H1 (cell line): Measurements from ENCODE around the gene GRID1. TPM values are rescaled to one million over a fixed set of nuclear protein-coding genes. Genes with fewer than 3 reads are reported as not detected.

Experiments
- CTCF ChIA-PET: fragments of 300-600 bp; sonication (Branson Sonifier 250); formaldehyde crosslinking; loops from one replicate; lab custom pipeline; 2021; ENCODE audit not compliant: partially characterized antibody; lab: Charles Lee
- POLR2A ChIA-PET: fragments of 300-600 bp; sonication (Branson Sonifier 250); formaldehyde crosslinking; loops from one replicate; lab custom pipeline; 2021; ENCODE audit warnings: inconsistent platforms; ENCODE audit not compliant: partially characterized antibody; lab: Charles Lee
- DNase-seq, 2 experiments: peaks; one replicate each; pipeline versions ENCODE4 v3.0.0 to v3.0.0-alpha.2; 2010 to 2022; ENCODE audit warnings: low spot score in 2 of 2, low read depth in 1 of 2, mixed read lengths in 1 of 2
- FAIRE-seq: peaks from 2 replicates; lab custom pipeline; 2011; peaks lifted over from hg19 to GRCh38; lab: Jason Lieb, UNC
- H2AFZ ChIP-seq: 2 replicates; pipeline ENCODE4 v1.8.1; 2012; ENCODE audit warnings: low read length, inconsistent platforms
- H2AK5ac ChIP-seq: 2 replicates; pipeline ENCODE4 v1.6.1; 2013; ENCODE audit warnings: low read depth, low read length
- H2BK120ac ChIP-seq: replicated peaks from 2 replicates; pipeline ENCODE3; 2013; ENCODE audit warnings: low read depth, low read length, inconsistent platforms
- H2BK12ac ChIP-seq: 2 replicates; pipeline ENCODE4 v1.6.1; 2013; ENCODE audit warnings: low read depth, low read length
- H2BK15ac ChIP-seq: 2 replicates; pipeline ENCODE4 v1.6.1; 2013; ENCODE audit warnings: low read length
- H2BK20ac ChIP-seq: 2 replicates; pipeline ENCODE4 v1.6.1; 2013; ENCODE audit warnings: low read length
- H2BK5ac ChIP-seq: 2 replicates; pipeline ENCODE4 v1.6.1; 2013; ENCODE audit warnings: low read depth, low read length
- H3K14ac ChIP-seq: 2 replicates; pipeline ENCODE4 v1.6.1; 2013; ENCODE audit warnings: inconsistent platforms; ENCODE audit not compliant: insufficient read length
- H3K18ac ChIP-seq: 2 replicates; pipeline ENCODE4 v1.6.1; 2013; ENCODE audit warnings: low read length; ENCODE audit errors: extremely low read depth
- H3K23ac ChIP-seq: 2 replicates; pipeline ENCODE4 v1.6.1; 2013; ENCODE audit warnings: inconsistent platforms; ENCODE audit not compliant: insufficient read length
- H3K23me2 ChIP-seq: 2 replicates; pipeline ENCODE4 v1.6.1; 2013; ENCODE audit warnings: low read depth, low read length
- H3K27ac ChIP-seq: 2 replicates; pipeline ENCODE4 v1.6.1; 2011; ENCODE audit warnings: low read depth, low read length, inconsistent platforms
- H3K27me3 ChIP-seq, 4 experiments: replicated peaks in 1 of 4; 1 replicate in 1 of 4; 2 replicates in 3 of 4; pipeline versions ENCODE4 v1.6.1 to v1.8.1; 2011 to 2013; ENCODE audit warnings: low read length in 3 of 4, mild to moderate bottlenecking in 3 of 4, inconsistent platforms in 2 of 4, mixed read lengths in 2 of 4, moderate library complexity in 1 of 4; ENCODE audit not compliant: control insufficient read depth in 3 of 4, insufficient read depth in 3 of 4; ENCODE audit errors: extremely low read depth in 1 of 4
- H3K36me3 ChIP-seq, 4 experiments: 2 replicates each; pipeline versions ENCODE4 v1.6.1 to v1.8.1; 2011 to 2013; ENCODE audit warnings: mild to moderate bottlenecking in 4 of 4, low read length in 3 of 4, moderate library complexity in 2 of 4, control low read depth in 1 of 4, inconsistent platforms in 1 of 4; ENCODE audit not compliant: insufficient read depth in 4 of 4, control insufficient read depth in 2 of 4
- H3K4ac ChIP-seq: replicated peaks from 2 replicates; pipeline ENCODE3; 2013; ENCODE audit warnings: low read length, low read depth, mixed read lengths, inconsistent platforms; ENCODE audit not compliant: insufficient read length
- H3K4me1 ChIP-seq, 4 experiments: replicated peaks in 1 of 4; 1 replicate in 1 of 4; 2 replicates in 3 of 4; pipeline versions ENCODE4 v1.6.1 to v1.8.1; 2011 to 2013; ENCODE audit warnings: low read length in 3 of 4, inconsistent platforms in 2 of 4, mixed read lengths in 1 of 4; ENCODE audit not compliant: insufficient read depth in 4 of 4, control insufficient read depth in 3 of 4
- H3K4me2 ChIP-seq, 2 experiments: 2 replicates each; pipeline versions ENCODE4 v1.6.1 to v1.8.1; 2011 to 2013; ENCODE audit warnings: low read depth in 2 of 2, low read length in 2 of 2, control low read depth in 1 of 2, inconsistent platforms in 1 of 2, mild to moderate bottlenecking in 1 of 2; ENCODE audit not compliant: insufficient read depth in 1 of 2
- H3K4me3 ChIP-seq, 4 experiments: fragments of 200-600, 300-600 bp in 1 of 4; sonication (generic), shearing (Covaris generic), sonication (Bioruptor Twin) in 1 of 4; 2 replicates each; pipeline versions ENCODE4 v1.5.1 to v1.8.1; 2011 to 2016; ENCODE audit warnings: low read length in 4 of 4, low read depth in 3 of 4, control low read depth in 2 of 4, inconsistent platforms in 2 of 4, mild to moderate bottlenecking in 2 of 4, mixed read lengths in 1 of 4, moderate library complexity in 1 of 4; ENCODE audit not compliant: insufficient read depth in 2 of 4; ENCODE audit errors: extremely low read depth in 1 of 4
- H3K56ac ChIP-seq: replicated peaks from 2 replicates; pipeline ENCODE3; 2013; ENCODE audit warnings: low read depth, mild to moderate bottlenecking, mixed read lengths, low read length, inconsistent platforms; ENCODE audit not compliant: insufficient read length
- H3K79me1 ChIP-seq: 2 replicates; pipeline ENCODE4 v1.6.1; 2013; ENCODE audit warnings: low read depth, low read length, control low read depth
- H3K79me2 ChIP-seq, 2 experiments: 2 replicates each; pipeline versions ENCODE4 v1.6.1 to v1.8.1; 2012 to 2013; ENCODE audit warnings: low read length in 2 of 2, mild to moderate bottlenecking in 2 of 2, inconsistent platforms in 1 of 2; ENCODE audit not compliant: insufficient read depth in 2 of 2, control insufficient read depth in 1 of 2
- H3K9ac ChIP-seq, 4 experiments: replicated peaks in 1 of 4; 1 replicate in 1 of 4; 2 replicates in 3 of 4; pipeline versions ENCODE4 v1.6.1 to v1.8.1; 2011 to 2013; ENCODE audit warnings: low read depth in 3 of 4, low read length in 3 of 4, control low read depth in 2 of 4, mild to moderate bottlenecking in 2 of 4, moderate library complexity in 2 of 4, inconsistent platforms in 1 of 4; ENCODE audit errors: extremely low read depth in 1 of 4
- H3K9me3 ChIP-seq, 2 experiments: 2 replicates each; pipeline versions ENCODE4 v1.6.1 to v1.8.1; 2012 to 2013; ENCODE audit warnings: mild to moderate bottlenecking in 2 of 2, moderate library complexity in 2 of 2, control low read depth in 1 of 2, inconsistent platforms in 1 of 2, low read depth in 1 of 2, low read length in 1 of 2, mixed read lengths in 1 of 2; ENCODE audit not compliant: insufficient read depth in 2 of 2
- H4K20me1 ChIP-seq, 2 experiments: replicated peaks in 1 of 2; 2 replicates each; pipeline versions ENCODE3 to v1.8.1; 2011 to 2013; ENCODE audit warnings: inconsistent platforms in 2 of 2, low read length in 2 of 2, mild to moderate bottlenecking in 1 of 2; ENCODE audit not compliant: insufficient read depth in 2 of 2, control insufficient read depth in 1 of 2
- H4K5ac ChIP-seq: 2 replicates; pipeline ENCODE4 v1.6.1; 2013; ENCODE audit warnings: low read length, low read depth, mixed read lengths, inconsistent platforms; ENCODE audit not compliant: insufficient read length
- H4K8ac ChIP-seq: 2 replicates; pipeline ENCODE4 v1.8.0; 2013; ENCODE audit warnings: mild to moderate bottlenecking, moderate library complexity, low read length, inconsistent platforms; ENCODE audit not compliant: insufficient read depth; ENCODE audit errors: extremely low read depth
- H4K91ac ChIP-seq: replicated peaks from 2 replicates; pipeline ENCODE3; 2013; ENCODE audit warnings: low read length, mixed read lengths, inconsistent platforms; ENCODE audit not compliant: insufficient read length
- RXRA ChIP-seq: IDR thresholded peaks from 2 replicates; pipeline ENCODE4 v1.6.1; 2011; ENCODE audit warnings: low read depth, mild to moderate bottlenecking, low read length, moderate library complexity; ENCODE audit not compliant: insufficient read depth
- WGBS, 2 experiments: shearing (Covaris generic) in 1 of 2; methylation state at CpG; one replicate each; pipeline versions ENCODE4 v1.1.6 to v1.1.7; 2013 to 2015; ENCODE audit warnings: low lambda C conversion rate in 2 of 2, mixed read lengths in 2 of 2, inconsistent platforms in 1 of 2, low coverage in 1 of 2, missing lambda C conversion rate in 1 of 2; ENCODE audit not compliant: insufficient replicate concordance in 2 of 2, insufficient coverage in 1 of 2, insufficient read length in 1 of 2; ENCODE audit errors: extremely low coverage in 1 of 2, missing lambda C conversion rate in 1 of 2; 5-methylcytosine and 5-hydroxymethylcytosine counted together
- polyA plus RNA-seq, 7 experiments: library from polyadenylated mRNA; depleted of rRNA in 3 of 7; stranded (reverse) in 5 of 7; unstranded in 2 of 7; fragments of >200 nt in 5 of 7; fragments of 200-250 nt in 2 of 7; gene quantifications; 1 replicate in 5 of 7; 2 replicates in 1 of 7; 4 replicates in 1 of 7; pipeline versions ENCODE4 v1.2.1 to v1.2.3, GENCODE V29; 2011 to 2013; ENCODE audit warnings: missing spikeins in 2 of 7, mixed read lengths in 2 of 7
- total RNA-seq: library from RNA; stranded (reverse); fragmentation: NEBNext Ultra II Directional; extraction: Animal tissue kit (Norgen Biotek cat#: 25700); gene quantifications from 2 replicates; pipeline ENCODE4 v1.2.1, GENCODE V29; 2021

GRID1 gene
- total and polyA plus RNA-seq, 2 of the 8 experiments (the other 6 are each of a cell fraction or from before 2014, with no cell fraction given) = 0.22 to 0.30 TPM

DNA sequence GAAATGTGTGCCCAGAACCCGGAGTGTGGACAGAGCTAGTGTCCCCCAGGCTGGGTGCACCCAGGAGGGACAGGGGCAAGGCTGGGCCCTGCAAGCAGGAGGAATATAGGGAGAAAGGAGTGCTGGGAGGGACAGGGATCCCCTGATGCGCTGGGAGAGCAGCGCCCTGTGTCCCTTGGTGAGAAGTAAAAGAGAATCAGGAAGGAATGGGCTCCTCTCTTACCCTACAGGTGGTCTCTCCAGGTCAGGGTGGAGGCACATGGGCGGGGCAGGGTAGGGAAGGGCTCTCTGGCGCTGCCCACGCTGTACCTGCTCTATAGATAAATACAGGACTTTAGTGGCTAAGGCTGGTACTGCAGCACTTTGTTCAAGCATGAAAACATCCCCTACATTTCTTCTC, 753.8 kb downstream of the GRID1 start:
- peak in 1 of 2 experiments; percentile 62 for DNase-seq
- H3K27me3 ChIP-seq = no peaks in the 10 kb centered on the region
- FAIRE-seq = no peak
- H3K79me1 ChIP-seq = no peaks in the 10 kb centered on the region
- no peak overlapping the region for H2BK20ac ChIP-seq
- WGBS, 2 experiments = 79% methylated on average over 6 of the region's 6 CpGs; no CpG with 5 or more reads in 1 of the 2 experiments
- no peak overlapping the region for H2AFZ ChIP-seq
- no peak overlapping the region for H3K56ac ChIP-seq
- no peak overlapping the region for H2BK15ac ChIP-seq
- H4K91ac ChIP-seq = no peak overlapping the region
- CTCF ChIA-PET = interaction anchor here (0.6 to 3.2 kb wide), 8 partner anchors 9 to 402 kb away, joined by 3 to 19 read pairs (median 4); no protein-coding TSS in a partner anchor
- no peak overlapping the region for H3K4me3 ChIP-seq
- no peak overlapping the region for H3K23ac ChIP-seq
- no peak overlapping the region for H3K4ac ChIP-seq
- H3K9ac ChIP-seq = no peak overlapping the region
- no peaks in the 10 kb centered on the region for H3K23me2 ChIP-seq
- no peak overlapping the region for H3K27ac ChIP-seq
- no peak overlapping the region for H2AK5ac ChIP-seq
- no peak overlapping the region for H2BK12ac ChIP-seq
- no peak overlapping the region for H4K8ac ChIP-seq
- no peak overlapping the region for H3K18ac ChIP-seq
- no peak overlapping the region for H2BK5ac ChIP-seq
- no peaks in the 10 kb centered on the region for H4K20me1 ChIP-seq
- H3K14ac ChIP-seq = no peak overlapping the region
- H4K5ac ChIP-seq = no peak overlapping the region
- H3K9me3 ChIP-seq = no peaks in the 10 kb centered on the region
- no peaks in the 10 kb centered on the region for H3K36me3 ChIP-seq
- no peak overlapping the region for H2BK120ac ChIP-seq
- POLR2A ChIA-PET = no interaction called here
- no peaks in the 10 kb centered on the region for H3K79me2 ChIP-seq
- no peak overlapping the region for H3K4me2 ChIP-seq
- no peaks in the 10 kb centered on the region for H3K4me1 ChIP-seq
- no peak for TF ChIP-seq RXRA
